ENCODE data around the gene OR4B1. TPM values are rescaled to one million over a fixed set of nuclear protein-coding genes. Genes with fewer than 3 reads are reported as not detected.

Gene OR4B1, protein sequence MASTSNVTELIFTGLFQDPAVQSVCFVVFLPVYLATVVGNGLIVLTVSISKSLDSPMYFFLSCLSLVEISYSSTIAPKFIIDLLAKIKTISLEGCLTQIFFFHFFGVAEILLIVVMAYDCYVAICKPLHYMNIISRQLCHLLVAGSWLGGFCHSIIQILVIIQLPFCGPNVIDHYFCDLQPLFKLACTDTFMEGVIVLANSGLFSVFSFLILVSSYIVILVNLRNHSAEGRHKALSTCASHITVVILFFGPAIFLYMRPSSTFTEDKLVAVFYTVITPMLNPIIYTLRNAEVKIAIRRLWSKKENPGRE
- total RNA-seq = not detected in 2 replicates

DNA sequence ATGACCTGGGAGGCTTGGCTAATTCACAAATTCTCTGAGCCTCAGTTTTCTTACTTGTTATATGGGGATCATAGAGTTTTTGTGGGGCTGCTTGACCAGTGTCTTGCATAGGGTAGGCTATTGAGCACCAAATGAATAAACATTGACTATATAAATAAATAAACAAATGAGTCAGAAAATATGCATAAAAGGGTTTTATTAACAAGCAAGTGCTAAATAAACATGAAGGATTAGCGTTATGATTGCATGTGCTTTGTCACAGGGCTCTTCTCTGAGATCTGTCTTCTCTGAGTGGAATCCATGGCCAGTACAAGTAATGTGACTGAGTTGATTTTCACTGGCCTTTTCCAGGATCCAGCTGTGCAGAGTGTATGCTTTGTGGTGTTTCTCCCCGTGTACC, at the start of gene OR4B1:
Gene OR4B1 (plus strand): TSS at position 301 of the 400 bp plus-strand sequence. CDS start 0 bp downstream, at position 301.
- TF ChIP-seq, protein P1, sequence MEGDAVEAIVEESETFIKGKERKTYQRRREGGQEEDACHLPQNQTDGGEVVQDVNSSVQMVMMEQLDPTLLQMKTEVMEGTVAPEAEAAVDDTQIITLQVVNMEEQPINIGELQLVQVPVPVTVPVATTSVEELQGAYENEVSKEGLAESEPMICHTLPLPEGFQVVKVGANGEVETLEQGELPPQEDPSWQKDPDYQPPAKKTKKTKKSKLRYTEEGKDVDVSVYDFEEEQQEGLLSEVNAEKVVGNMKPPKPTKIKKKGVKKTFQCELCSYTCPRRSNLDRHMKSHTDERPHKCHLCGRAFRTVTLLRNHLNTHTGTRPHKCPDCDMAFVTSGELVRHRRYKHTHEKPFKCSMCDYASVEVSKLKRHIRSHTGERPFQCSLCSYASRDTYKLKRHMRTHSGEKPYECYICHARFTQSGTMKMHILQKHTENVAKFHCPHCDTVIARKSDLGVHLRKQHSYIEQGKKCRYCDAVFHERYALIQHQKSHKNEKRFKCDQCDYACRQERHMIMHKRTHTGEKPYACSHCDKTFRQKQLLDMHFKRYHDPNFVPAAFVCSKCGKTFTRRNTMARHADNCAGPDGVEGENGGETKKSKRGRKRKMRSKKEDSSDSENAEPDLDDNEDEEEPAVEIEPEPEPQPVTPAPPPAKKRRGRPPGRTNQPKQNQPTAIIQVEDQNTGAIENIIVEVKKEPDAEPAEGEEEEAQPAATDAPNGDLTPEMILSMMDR (IDR thresholded peaks at IDR 0.05; ENCODE audit: insufficient read depth, low read length, poor library complexity, severe bottlenecking) = no peak
- no peaks in the 10 kb centered on the region for H3K36me3 ChIP-seq (ENCODE audit: control insufficient read depth, insufficient read depth, low read length)
- no peak within 1 kb of the TSS for H3K4me3 ChIP-seq (ENCODE audit: low read depth, low read length)
- no peaks in the 10 kb centered on the region for H3K27me3 ChIP-seq (ENCODE audit: control insufficient read depth, insufficient read depth, low read length)
- no peak for DNase-seq (ENCODE audit: low read depth)

DNA sequence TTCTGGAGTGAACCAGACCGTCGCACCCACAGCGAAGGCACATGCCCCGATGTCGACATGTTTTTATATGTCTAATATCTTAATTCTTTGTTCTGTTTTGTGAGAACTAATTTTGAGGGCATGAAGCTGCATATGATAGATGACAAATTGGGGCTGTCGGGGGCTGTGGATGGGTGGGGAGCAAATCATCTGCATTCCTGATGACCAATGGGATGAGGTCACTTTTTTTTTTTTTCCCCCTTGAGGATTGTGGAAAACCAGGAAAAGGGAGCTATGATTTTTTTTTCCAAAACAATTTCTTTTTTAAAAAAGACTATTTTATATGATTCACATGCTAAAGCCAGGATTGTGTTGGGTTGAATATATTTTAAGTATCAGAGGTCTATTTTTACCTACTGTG, 49.2 kb upstream of the OR4B1 start:
- peaks cover 5% of the 10 kb centered on the region for H3K36me3 ChIP-seq (ENCODE audit: control insufficient read depth, insufficient read depth, low read length)
- DNase-seq (ENCODE audit: low read depth) = no peak
- no peaks in the 10 kb centered on the region for H3K27me3 ChIP-seq (ENCODE audit: control insufficient read depth, insufficient read depth, low read length)
- TF ChIP-seq, protein P1 (IDR thresholded peaks at IDR 0.05; ENCODE audit: insufficient read depth, low read length, poor library complexity, severe bottlenecking) = no peak
- H3K4me3 ChIP-seq (ENCODE audit: low read depth, low read length) = no peak overlapping the region

DNA sequence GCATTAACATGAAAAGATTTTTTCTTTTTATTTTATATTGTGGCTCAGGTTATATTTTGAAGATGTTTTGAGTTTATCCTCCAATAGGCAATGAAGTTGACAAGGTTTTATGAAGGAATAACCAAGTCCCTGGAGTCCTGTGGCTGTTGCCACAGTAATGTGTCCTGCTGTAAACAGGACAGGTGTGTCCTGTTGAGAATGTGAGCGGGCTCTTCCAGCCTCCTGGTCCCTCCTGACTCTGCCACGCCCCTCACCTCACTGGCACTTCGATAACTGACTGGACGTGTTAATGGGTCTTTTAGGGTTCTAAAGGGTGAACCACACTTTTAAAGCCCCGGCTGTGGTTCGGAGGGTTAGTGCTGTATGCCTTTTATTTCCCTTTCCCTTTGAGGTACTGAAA, 47.8 kb upstream of the OR4B1 start:
- DNase-seq (ENCODE audit: low read depth) = no peak
- TF ChIP-seq, protein P1 (IDR thresholded peaks at IDR 0.05; ENCODE audit: insufficient read depth, low read length, poor library complexity, severe bottlenecking) = no peak
- no peak overlapping the region for H3K4me3 ChIP-seq (ENCODE audit: low read depth, low read length)
- H3K27me3 ChIP-seq (ENCODE audit: control insufficient read depth, insufficient read depth, low read length) = no peaks in the 10 kb centered on the region
- H3K36me3 ChIP-seq (ENCODE audit: control insufficient read depth, insufficient read depth, low read length) = peaks cover 4% of the 10 kb centered on the region

DNA sequence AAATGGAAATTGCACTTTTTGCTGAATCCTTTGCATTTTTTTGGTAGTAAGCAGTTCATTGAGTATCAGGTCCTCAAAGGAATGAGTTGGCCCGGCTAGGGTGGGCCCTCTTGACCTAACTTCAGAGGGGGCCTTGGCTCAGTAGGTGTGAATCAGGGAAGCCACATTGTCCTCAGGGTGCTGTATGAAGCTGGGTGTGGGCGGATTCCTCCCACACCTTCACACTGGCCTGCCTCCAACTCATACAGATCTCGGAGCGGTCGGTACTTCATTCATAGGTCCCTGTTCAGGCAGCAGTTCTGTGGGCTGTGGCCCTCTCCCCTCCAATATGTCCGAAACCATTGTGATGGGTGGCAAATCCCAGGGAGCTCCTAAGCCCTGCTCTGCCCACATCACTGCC, 47.4 kb upstream of the OR4B1 start:
- TF ChIP-seq, protein P1 (IDR thresholded peaks at IDR 0.05; ENCODE audit: insufficient read depth, low read length, poor library complexity, severe bottlenecking) = no peak
- DNase-seq (ENCODE audit: low read depth) = no peak
- Histone ChIP-seq H3K36me3 (ENCODE audit: control insufficient read depth, insufficient read depth, low read length) (peaks cover 2% of the 10 kb centered on the region), H3K27me3 (ENCODE audit: control insufficient read depth, insufficient read depth, low read length) (no peaks in the 10 kb centered on the region), H3K4me3 (ENCODE audit: low read depth, low read length) (no peak overlapping the region)

DNA sequence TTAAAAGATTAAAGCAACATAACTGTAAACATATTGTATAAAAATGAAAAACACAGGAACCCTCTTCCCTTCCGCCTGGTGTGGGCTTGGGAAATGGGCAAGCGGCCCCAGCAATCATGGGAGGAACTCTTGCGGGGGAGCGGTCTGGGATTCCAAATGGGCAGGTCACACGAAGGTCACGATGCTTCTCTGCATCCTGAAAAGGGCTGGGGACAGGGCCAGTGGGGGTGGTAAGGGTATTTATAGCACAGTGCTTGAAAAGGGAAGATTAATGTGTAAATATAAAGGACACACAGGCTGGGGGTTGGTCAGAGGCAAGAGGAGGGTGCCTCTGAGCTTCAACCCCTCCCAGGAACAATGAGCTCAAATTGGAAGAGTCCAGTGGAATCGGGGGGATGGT, 46.9 kb upstream of the OR4B1 start:
- Histone ChIP-seq H3K4me3 (ENCODE audit: low read depth, low read length) (no peak overlapping the region), H3K27me3 (ENCODE audit: control insufficient read depth, insufficient read depth, low read length) (no peaks in the 10 kb centered on the region), H3K36me3 (ENCODE audit: control insufficient read depth, insufficient read depth, low read length) (peaks cover 1% of the 10 kb centered on the region)
- TF ChIP-seq, protein P1 (IDR thresholded peaks at IDR 0.05; ENCODE audit: insufficient read depth, low read length, poor library complexity, severe bottlenecking) = no peak
- DNase-seq (ENCODE audit: low read depth) = no peak
